Measurements from ENCODE around the gene LRRC27. TPM values are rescaled to one million over a fixed set of nuclear protein-coding genes. Genes with fewer than 3 reads are reported as not detected.

The LRRC27 gene
- total RNA-seq, 1 donor from 2014 or later = 5.8 TPM

DNA sequence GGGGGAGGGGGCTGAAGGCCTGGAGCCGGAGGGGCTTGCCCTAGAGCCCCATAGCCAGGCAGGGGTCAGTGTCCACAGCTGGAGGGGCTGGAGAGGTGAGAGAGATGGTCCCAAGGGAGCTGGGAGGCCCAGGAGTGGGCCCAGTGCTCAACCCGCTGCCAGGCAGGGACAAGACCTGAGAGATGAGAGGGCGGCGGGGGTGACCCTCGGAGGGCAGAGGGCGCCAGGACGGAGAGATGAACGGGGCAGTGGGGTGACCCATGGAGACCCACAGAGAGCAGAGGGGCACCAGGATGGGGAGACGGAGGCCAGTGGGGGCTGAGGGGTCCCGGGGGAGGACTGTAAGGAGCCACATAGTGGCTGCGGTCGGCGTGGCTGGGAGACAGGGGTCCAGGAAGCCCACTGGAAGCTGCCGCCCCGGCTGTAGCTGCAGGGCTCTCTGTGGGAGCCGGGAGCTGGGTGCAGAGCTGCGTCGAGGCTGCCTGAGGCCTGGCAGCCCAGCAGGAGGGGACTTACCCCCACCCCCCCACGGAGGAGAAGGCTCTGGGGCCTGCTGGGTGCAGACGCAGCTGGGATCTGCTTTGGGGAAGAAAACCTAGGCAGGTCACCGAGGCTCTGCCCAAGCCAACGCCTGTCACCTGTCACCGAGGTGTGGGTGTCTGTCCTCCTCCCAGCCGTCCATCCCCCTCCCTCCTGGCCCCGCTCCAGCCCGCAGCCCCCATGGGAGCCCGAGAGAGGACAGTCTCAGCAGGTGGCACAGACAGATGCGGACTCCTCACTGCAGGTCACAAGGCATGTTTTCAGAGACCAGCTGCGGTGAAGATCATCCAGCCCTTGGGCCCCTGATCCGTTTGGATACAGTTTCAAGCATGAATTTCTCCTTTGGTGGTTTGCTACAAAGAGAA, 90.1 kb downstream of the LRRC27 start:
- DNase-seq (ENCODE audit: low read depth) = no peak

DNA sequence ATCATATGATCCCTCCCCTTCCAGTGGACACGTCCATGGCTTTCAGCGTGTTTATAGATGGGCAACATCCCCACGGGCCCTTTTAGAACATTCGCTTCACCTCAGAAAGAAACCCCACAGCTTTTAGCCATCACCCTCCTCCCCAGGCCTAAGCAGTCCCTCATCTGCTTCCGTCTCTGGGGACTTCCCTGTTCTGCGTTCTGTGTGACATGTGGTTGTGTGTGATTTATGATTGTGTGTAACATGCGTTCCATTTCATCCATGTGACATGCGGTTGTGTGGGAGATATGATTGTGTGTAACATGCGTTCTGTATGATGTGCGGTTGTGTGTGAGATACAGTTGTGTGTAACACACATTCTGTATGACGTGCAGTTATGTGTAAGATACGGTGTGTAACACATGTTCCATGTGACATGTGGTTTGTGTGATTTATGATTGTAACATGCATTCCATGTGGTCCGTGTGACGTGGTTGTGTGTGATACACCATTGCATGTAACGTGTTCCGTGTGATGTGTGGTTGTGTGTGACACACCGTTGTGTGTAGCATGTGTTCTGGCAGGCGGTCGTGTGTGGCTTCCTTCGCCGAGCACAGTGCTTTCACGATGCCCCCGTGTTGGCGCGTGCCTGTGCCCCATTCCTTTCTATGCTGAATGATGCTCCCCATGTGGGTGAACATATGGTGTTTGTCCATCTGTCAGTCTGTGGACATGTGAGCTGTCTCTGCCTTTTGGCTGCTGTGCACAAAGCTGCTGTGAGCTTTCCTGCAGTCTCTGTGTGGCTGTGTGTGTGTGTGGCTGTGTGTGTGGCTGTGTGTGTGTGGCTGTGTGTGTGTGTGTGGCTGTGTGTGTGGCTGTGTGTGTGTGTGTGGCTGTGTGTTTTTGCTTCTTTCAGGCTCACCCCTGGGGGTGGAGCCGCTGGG, 91.2 kb downstream of the LRRC27 start:
- H3K4me3 ChIP-seq (ENCODE audit: low read depth, low read length) = no peak overlapping the region
- no peak for DNase-seq (ENCODE audit: low read depth)
- TF ChIP-seq, protein P1, sequence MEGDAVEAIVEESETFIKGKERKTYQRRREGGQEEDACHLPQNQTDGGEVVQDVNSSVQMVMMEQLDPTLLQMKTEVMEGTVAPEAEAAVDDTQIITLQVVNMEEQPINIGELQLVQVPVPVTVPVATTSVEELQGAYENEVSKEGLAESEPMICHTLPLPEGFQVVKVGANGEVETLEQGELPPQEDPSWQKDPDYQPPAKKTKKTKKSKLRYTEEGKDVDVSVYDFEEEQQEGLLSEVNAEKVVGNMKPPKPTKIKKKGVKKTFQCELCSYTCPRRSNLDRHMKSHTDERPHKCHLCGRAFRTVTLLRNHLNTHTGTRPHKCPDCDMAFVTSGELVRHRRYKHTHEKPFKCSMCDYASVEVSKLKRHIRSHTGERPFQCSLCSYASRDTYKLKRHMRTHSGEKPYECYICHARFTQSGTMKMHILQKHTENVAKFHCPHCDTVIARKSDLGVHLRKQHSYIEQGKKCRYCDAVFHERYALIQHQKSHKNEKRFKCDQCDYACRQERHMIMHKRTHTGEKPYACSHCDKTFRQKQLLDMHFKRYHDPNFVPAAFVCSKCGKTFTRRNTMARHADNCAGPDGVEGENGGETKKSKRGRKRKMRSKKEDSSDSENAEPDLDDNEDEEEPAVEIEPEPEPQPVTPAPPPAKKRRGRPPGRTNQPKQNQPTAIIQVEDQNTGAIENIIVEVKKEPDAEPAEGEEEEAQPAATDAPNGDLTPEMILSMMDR (conservative IDR thresholded peaks at IDR 0.05; ENCODE audit: low read depth, low read length) = no peak

More for the DNA sequence above, 90.1 kb downstream of the LRRC27 start:
- H3K4me3 ChIP-seq (ENCODE audit: low read depth, low read length) = no peak overlapping the region
- TF ChIP-seq, protein P1 (conservative IDR thresholded peaks at IDR 0.05; ENCODE audit: low read depth, low read length) = no peak

DNA sequence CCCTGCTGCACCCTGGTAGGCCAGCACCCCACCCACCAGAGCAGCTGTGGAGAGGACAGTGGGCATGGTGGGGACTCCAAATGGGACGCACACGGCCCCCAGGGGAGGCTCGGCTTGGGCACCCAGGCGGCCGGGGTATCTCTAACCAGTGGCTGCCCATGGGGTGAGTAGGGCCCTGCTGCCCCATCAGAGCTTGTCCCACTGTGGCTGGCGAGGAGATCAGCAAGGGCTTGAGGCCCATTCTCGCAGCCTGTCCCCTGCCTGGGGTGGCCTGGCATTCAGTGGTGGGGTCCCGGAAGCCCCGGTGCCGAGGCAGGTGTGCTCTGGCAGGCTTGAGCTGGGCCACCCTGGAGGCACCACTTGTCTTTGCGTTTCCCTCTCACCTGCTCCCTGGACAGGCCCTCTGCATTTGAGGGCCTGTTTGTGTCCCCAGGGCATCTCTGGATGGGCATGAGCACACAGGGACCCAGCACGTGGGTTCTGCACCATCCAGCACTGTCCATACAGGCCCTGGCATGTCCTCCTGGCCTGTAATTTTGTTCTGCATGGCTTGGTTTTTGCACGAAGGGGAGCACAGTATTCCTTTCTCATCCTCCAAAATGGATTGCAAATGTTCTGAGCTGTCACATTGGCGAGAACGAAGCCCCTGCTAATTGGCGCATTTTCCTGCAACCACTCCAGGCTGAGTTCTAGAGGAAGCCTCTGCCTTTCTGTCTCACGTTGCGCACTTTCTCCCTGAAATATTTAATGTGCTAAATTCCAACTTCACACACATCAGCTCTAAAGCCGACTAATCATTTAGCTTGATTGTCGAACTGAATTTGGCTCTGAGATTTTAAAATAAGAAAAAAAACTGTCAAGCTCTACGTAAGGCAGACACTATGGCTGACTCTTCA, 92.2 kb downstream of the LRRC27 start:
- no peak for DNase-seq (ENCODE audit: low read depth)
- TF ChIP-seq, protein P1 (conservative IDR thresholded peaks at IDR 0.05; ENCODE audit: low read depth, low read length) = no peak
- no peak overlapping the region for H3K4me3 ChIP-seq (ENCODE audit: low read depth, low read length)

DNA sequence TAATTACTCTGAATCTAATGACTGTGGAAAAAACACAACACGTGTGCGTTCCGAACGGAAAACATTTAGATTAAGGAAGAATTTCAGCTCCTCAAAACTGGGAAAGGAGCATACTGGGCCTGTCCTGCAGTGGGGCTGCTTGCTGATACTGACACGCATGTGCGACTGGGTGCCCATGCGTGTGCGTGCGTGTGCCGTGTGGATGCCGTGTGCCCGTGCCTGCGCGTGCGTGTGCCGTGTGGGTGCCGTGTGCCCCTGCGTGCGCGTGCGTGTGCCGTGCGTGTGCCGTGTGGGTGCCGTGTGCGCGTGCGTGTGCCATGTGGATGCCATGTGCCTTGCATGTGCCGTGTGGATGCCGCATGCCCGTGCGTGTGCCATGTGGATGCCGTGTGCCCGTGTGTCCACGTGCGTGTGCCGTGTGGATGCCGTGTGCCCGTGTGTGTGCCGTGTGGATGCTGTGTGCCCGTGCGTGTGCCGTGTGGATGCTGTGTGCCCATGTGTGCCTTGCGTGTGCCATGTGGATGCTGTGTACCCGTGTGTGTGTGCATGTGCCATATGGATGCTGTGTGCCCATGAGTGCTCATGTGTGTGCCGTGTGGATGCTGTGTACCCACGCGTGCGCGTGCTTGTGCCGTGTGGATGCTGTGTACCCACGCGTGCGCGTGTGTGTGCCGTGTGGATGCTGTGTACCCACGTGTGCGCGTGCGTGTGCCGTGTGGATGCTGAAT, 93.2 kb downstream of the LRRC27 start:
- TF ChIP-seq, protein P1 (conservative IDR thresholded peaks at IDR 0.05; ENCODE audit: low read depth, low read length) = no peak
- DNase-seq (ENCODE audit: low read depth) = no peak
- H3K4me3 ChIP-seq (ENCODE audit: low read depth, low read length) = no peak overlapping the region

DNA sequence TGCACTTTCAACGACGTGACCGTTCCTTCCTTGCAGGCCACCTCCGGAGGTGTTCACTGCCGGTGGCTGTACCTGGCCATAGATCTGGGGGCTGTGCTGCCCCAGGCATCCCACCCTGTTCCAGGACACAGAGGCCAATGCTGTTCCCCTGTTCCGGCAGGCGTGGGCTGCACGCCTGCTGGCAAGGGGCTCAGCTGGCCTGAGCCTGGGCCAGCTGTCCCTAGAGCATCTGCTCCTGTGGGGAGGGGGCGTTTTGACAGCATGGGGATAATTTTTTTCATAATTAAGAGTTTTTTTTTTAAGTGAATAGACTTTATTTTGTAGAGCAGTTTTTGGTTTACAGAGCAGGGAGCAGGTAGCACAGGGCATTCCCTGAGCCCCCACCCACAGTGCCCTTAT, 93.8 kb downstream of the LRRC27 start:
- H3K4me3 ChIP-seq (ENCODE audit: low read depth, low read length) = no peak overlapping the region
- TF ChIP-seq, protein P1 (conservative IDR thresholded peaks at IDR 0.05; ENCODE audit: low read depth, low read length) = no peak
- DNase-seq (ENCODE audit: low read depth) = no peak

All from epithelial cell of proximal tubule (primary cell).